Measurements from ENCODE around the gene A1CF.
"Not testable (repeated sequence)": the region's sequence is repeated elsewhere in the genome, so short reads cannot be mapped to it uniquely, and the experiment has no call there.

Gene A1CF

DNA sequence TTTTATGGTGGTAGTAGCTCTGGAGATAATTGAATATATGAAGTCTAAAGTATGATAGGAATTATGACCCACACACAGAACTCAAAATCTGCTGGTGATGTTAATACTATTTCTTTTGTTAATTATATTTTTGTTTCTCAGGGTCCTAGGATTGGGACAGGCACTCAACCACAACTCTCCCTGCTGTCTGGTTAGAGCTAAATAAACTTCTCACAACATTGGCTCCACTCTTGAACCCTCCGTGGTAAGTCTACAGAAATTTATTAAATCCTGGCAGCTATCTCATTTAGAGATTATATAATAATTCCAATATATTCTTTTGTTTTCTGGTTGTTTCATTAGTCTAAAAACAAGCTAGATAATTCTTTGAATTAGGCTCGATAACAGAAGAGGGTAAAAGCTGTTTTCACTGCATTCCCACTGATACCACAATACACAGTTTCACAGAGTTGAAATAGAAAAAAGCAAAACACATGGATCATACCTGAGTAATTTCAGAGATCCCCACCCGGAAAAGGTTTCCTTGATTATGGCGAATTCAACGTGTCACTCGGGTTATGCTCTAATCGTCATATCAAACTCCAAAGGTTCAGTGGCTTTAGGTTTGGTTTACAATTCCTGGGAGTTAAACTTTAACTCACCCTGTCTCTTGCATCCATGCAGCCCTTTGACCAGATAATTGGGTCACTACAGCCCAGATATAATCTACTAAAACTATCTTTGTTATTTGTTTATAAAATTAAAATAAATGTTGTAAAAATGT is at the start of gene A1CF:
Gene A1CF, minus strand, starts transcription at position 531 of the 763 bp plus-strand sequence. CDS start 25,687 bp downstream, outside the sequence.
- FAIRE-seq, result peak; percentile 30

DNA sequence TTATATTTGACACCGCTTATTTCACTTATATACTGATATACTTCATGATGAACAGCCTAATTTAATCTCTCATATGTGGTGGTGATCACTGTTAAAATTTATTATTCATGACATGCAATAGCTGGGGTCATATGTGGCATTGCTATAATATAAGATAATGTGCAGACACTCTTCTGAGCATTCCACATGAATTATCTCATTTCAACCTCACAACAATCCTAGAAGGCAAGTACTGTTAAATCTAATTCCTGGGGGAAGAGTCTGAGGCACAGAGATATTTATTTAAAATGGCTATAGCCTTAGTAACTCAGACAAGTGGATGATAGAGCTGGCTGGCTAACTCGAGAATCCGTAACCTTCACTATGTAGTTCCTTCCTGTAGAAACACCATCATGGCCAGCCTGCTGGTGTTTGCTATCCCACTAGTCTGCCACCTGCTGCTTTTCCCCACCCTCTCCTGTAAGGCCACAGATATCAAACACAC is 46.6 kb upstream of the A1CF start:
- no peak for FAIRE-seq

DNA sequence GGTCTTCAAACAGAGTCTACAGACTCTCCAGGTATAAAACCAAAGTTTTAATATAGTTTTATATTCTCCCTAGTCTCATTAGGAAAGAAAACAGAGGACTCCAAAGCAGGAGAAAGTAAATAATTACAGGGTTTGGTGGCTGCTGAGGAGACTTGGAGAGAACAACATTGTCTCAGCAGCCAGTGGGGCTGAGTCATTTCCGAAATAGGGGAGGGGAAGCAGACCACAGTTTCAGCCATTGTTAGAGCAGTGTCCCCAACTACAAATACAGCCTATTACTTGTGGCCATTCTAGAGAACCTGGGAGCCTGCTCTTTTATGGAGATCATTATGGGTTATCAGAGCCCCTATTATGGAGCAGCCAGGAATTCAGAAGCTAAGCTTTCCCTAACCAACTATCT is 44.2 kb upstream of the A1CF start:
- FAIRE-seq, result no peak

- no peak for FAIRE-seq
These were observed 42.7 kb upstream of the A1CF start for GRCh38 chr10:50928190-50928552.

- FAIRE-seq, result no peak
These were observed 42.2 kb upstream of the A1CF start for GRCh38 chr10:50927522-50928189.

DNA sequence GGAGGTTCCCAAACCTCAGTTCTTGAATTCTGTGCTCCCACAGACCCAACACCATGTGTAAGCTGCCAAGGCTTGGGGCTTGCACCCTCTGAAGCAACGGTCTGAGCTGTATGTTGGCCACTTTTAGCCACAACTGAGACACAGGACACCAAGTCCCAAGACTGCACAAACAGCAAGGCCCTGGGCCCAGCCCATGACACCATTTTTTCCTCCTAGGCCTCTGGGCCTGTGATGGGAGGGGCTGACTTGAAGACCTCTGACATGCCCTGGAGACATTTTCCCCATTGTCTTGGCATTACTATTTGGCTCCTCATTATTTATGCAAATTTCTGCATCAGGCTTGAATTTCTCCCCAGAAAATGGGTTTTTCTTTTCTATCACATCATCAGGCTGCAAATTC is 38.0 kb upstream of the A1CF start:
- FAIRE-seq, result not testable (repeated sequence)

DNA sequence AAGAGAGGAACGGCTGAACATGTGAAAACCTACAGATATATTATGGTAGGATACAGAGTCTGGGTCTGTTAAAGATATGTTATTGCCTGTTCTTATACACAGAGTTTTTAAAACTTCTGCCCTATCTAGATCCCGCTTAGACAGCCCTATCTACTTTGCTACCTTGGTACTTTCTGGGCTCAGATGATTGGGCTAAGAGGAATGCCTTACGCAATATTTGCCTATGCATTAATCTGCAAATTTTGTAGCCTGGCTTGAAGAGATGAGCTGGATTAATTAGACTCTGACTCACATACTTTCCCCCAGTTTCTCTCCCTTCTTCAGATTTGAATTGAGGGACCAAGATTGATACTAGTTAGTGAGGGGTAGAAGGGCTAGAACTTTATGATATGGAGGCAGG is 33.6 kb upstream of the A1CF start:
- FAIRE-seq, result no peak

GRCh38 chr10:50918529-50918928 is 33.1 kb upstream of the A1CF start:
- no peak for FAIRE-seq

DNA sequence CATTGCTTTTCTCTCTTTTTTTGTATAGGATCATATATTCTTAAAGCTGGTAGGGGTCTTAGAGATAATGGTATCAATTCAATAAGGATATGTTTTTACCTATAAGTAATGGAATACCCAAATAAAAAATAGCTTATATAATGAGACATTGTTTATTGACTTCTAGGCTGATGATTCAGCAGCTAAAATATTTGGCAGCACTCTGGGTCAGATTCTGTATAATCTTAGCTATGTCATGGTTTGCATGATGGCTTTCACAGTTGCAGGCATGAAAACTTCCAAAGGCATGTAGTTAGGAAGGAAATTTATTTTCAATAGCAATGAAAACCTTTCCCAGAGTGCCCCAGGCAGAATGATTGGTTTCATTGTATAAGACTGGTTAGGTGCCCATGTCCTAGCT is 32.1 kb upstream of the A1CF start:
- no peak for FAIRE-seq

DNA sequence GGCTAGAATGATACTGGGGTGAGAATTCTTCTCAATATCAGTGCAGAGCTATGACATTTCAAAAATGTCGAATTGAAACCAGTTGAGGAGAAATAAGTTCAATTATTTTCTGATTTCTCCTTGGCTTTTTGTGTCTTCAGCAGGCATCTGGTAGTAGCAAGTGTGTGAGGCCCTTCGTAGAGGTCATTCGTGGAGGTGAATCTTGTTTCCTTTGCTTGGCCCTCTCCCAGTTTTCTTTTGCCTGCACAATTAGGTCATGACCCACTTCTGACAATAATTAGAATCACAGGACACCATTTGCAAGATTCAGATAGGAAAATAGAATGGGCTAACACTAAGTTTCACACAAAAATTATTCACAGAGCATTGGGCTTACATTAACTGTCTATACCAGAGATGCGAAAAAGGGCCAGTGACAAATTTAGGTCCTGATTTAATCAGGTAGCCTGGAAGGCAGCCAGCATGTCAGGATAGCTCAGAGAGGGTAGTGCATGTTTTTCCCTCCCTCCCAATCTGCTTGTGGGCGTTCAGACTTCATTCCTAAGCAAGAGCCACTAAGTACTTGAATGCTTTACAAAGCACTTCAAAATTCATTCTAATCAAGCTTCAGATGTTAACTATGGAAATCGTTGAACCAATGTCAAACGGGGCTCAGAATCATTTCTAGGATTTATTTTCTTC is 24.0 kb upstream of the A1CF start:
- FAIRE-seq, result no peak

DNA sequence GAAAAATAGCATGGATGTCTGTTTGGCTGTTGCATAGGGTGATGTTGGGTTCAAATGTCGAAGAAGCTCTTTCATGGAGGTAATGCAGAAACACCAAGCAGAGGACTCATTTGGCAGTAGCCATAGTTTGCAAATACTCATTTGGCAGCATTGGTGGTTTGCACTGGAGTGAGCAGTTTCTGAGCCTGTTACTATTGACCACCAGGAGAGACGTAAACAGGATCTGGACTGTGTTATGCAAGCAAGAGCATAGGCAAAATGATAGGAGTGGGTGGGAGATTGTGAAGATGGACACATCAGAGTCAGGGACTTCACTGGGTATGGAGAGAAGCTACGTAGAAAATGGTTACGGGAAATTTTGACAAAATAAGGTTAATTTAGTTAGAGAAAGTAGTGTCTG is 22.9 kb upstream of the A1CF start:
- no peak for FAIRE-seq

GRCh38 chr10:50905797-50906196 is 20.4 kb upstream of the A1CF start:
- not testable (repeated sequence) for FAIRE-seq

DNA sequence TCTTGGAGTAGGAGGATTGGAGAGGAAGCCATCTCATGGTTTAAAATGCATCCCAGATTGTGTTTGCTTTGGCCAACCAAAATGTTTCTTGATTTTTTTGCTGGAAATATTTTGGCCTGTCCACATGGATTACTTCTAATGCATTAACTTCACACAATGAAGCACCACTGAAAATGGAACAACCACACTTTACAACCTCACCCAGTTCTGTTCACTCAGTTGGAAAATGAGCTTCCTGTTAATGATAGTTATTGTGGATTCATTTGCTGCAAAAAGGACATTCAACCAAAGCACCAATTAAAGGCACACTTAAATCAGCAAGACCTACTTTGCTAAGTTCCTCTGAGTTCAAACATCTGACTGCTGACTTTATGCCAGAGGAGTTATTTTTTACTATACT is 11.3 kb upstream of the A1CF start:
- FAIRE-seq, result peak; percentile 66

DNA sequence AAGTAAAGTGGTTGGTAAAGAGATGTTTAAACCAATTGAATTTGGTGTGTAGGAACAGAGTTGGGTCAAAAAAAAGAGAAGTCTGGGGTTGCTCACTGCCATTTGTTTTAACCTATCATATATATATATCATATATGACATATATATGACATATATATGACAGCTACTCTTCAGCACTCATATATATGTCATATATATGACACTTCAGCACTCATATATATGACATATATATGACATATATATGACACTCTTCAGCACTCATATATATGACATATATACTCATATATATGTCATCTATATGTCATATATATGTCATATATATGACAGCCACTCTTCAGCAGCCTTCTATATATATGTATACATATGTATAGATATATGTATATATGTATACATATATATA is 8.9 kb upstream of the A1CF start:
- FAIRE-seq, result no peak

DNA sequence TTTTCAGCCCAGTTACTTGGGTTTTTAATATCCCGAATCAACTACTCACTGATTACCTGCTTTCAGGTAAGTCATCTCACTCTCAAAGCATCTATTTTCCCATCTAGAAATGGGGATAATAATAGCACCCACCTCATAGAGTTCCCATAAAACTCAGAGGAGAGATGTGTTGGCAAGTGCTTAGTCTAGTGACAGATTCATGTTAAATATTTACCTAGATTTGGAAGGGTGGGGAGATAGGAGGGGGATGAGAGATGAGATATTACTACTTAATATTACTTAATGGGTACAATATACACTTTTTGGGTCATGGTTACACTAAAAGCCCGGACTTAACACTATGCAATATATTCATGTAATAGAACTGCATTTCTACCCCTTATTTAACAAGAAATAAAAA is 7.0 kb upstream of the A1CF start:
- no peak for FAIRE-seq

- FAIRE-seq, result no peak
These were observed 1.1 kb downstream of the A1CF start for GRCh38 chr10:50884302-50884701.

GRCh38 chr10:50883629-50884028 is 1.8 kb downstream of the A1CF start:
- no peak for FAIRE-seq

DNA sequence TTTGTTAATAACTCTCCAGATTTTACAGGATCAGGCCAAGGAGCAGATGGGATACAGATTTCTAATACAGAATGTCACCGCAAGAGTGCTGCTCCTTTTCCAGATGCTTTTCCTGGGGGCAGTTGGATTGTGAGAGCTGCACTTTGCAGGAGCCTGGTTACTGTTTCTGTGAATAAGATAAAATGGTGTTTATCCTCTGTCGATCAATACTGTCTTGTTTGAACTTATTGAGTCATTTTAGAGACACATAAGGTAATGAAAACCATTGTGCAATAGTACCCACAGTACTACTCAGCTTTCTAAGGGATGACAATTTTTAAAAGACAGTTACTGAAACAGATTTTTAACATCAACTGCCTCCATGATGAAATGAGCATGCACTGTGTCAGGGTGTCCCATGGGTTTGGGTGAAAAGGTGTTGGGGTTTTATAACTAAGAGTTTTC is 2.9 kb downstream of the A1CF start:
- peak; percentile 93 for FAIRE-seq

DNA sequence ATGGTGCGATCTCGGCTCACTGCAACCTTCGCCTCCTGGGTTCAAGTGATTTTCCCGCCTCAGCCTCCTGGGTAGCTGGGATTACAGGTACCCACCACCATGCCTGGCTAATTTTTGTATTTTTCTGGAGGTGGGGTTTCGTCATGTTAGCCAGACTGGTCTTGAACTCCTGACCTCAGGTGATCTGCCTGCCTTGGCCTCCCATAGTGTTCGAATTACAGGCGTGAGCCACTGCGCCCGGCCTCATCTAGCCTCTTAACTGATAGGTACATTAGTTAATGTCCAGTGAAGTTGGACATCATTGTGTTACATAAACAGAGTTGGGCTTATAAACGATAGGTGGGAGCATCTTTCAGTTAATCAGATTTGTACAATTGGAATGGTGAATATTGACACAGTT is 4.4 kb downstream of the A1CF start:
- not testable (repeated sequence) for FAIRE-seq

DNA sequence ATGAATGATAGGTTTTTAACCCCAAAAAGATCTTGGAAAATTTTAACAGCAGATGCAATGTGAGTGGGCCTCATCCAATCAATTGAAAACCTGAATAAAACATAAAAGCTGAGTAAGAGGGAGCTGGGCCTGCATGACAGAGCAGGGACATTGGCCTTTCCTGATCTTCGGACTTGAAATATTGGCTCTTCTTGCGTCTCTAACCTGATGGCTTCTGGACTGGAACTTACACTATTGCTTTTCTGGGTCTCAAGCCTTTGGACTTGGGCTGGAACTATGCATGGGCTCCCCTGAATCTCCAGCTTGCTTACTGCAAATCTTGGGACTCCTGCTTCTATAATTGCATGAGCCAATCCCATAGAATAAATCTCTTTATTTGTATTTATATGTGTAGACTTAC is 9.0 kb downstream of the A1CF start:
- FAIRE-seq, result no peak

DNA sequence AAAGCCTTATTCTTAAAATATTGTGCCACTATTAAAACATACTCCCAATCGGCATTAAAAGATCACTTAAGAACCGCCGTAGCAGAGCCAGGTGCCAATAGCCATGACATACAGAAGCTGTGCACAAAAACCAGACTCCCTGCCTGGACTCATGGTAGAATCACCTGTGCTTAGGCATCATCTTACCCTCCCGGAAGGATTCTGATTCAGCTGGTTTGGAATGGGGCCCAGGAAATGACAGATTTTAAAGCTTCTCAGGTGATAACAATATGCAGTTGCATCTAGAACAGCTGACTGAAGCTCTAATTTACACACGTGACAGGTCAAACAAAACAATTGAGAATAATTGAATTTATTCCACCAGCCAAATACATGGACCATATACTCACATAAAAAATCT is 10.7 kb downstream of the A1CF start:
- peak; percentile 90 for FAIRE-seq

DNA sequence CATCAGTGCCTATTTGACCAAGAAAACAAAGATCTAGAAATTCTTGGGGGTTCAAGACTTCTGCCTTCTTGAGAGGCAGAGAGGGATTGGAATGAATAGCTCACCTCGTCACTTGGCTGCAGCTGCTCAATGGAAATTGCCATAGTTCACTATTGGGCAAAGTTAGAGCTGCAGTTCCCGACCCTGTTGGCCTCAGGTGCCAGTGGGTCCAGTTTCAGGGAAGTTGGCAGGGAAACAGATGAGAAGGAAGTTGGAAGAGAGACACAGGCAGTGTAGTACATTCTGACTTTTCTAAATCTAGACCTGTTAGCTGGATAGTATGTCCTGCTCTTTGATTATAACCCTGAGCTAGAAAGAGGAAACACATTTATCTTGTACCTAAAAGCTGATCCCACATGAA is 19.1 kb downstream of the A1CF start:
- FAIRE-seq, result no peak

DNA sequence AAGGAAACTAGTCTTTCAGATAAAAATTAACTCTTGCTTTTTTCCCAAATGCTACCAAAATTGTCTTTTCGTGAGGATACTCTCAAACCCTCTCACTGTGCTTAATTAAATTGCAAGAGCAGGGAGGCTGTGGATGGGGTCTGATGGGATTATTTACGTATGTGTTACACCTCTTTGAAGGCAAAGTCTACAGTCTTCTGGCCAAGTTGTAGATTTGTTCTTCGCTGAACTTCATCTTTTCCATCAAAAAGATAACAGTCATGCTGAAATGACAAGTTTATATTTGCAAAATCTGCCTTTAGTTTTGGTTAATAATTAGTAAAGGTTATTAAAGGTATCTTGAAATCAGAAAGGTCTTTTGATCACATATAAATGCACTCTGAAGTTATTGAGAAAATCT is 22.7 kb downstream of the A1CF start:
- FAIRE-seq, result no peak

DNA sequence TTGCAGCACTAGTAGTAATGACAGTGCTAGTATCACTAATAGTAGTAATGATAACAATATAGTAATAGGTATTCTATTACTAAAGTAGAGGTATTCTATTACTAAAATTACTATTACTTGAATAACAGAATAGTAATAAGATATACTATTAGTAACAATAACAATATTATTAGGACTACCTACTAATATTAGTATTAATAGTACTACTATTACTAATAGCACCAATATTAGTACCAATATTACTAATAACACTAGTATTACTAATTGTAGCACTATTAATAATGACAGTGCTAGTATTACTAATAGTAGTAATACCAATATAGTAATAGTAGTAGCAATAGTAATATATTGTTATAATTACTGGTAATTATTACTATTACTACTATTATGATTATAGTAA is 24.1 kb downstream of the A1CF start:
- peak; percentile 49 for FAIRE-seq
